Measurements from ENCODE around the gene SMYD3.
"Not testable (repeated sequence)": the region's sequence is repeated elsewhere in the genome, so short reads cannot be mapped to it uniquely, and the experiment has no call there.

The SMYD3 gene

DNA sequence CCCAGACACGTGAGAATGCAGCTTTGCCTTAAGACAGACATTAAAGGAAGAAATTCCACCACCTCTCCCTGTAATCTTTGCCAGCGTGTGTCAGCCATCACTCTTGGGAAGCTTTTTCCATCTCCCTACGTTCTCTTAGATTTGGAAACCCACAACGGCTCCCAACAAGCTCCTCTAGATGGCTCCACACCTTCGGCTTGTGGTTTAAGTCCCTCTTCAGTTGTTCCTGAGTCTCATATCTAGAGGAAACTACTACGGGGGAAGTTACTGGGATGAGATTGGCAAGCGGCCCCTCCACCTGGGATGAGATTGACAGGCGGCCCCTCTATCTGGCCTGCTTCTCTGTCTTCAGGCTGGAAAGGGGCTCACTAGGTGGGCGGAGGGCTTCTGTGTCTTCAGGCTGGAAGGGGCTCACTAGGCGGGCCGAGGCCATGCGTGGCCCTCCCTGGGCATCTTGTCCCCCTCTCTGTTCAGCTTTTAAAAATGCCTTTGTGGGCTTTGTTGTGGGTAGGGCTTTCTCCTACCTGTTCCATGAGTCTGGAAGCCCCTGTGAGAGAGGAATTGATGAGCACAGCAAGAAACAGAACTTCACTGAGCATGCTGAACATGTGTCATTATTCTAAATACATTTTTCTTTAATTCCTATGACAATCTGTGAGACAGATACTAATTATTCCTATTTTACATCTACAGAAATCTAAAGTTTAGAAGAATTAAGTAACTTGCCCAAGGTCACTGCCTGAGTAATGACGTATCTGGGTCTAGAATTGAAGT is 681.8 kb downstream of the SMYD3 start:
- H3K27ac ChIP-seq, result peak overlapping the region in 1 of 21 experiments; percentile 12
- H3K4me3 ChIP-seq, result no peak overlapping the region

DNA sequence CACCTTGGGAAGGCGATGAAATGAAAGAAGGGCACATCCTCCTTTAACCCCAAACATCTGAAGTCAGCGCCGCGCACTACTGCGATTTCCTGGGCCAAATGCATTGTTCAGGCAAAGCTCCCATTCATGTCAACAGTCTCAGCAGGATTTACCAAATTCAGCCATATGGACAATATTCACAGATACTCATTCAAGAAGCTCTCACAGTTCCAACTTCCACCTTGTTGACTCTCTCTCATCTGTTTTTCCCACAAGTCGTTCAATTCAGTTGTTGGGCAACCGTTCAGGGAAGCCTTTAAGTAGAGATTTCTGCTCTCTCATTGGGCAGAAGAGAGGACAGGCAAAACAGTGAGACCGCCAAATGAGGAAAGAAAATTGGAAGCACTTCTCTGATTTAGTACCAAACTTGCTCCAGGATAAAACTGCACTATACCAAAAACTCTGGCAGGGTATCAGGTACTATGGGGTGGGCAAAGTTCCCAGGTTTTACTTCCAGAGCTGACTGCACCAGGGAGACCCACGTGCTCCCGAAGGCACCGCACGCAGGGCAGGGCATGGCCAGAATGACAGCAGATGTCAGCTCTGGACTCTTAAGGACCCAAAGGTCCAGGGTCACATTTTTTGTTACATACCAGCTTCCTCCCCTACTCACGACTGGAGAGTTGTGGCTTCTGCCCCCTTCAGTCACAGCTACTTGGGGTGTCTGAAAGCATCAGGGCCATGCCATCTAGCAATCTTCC is 683.5 kb downstream of the SMYD3 start:
- peak overlapping the region in 4 of 21 experiments; percentile 8 to 70 (median 48) for H3K27ac ChIP-seq
- H3K4me3 ChIP-seq, result no peak overlapping the region

DNA sequence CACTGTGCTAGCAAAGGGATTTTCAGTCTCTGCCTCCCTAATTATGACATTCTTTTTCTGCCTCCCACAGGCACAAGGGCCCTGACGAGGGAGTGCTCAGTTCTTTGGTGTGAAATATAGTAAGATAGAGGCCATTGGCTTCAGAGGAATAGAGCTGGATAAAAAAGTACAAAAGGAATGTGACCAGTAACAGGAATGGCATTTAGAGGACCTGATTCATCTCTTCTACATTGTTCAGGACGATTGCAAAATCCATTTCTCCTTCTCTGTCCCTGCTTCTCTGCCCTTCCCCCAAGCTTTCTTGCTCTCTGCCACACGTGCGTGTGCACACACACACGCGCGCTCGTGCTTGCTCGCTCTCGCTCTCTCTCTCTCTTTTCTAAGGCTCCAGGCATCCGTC is 684.1 kb downstream of the SMYD3 start:
- Histone ChIP-seq H3K4me3 (no peak overlapping the region), H3K27ac (peak overlapping the region in 5 of 21 experiments; percentile 24 to 75 (median 54))

DNA sequence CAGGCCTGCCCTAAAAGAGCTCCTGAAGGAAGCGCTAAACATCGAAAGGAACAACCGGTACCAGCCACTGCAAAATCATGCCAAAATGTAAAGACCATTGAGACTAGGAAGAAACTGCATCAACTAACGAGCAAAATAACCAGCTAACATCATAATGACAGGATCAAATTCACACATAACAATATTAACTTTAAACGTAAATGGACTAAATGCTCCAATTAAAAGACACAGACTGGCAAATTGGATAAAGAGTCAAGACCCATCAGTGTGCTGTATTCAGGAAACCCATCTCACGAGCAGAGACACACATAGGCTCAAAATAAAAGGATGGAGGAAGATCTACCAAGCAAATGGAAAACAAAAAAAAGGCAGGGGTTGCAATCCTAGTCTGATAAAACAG is 688.7 kb downstream of the SMYD3 start:
- not testable (repeated sequence) for H3K4me3 ChIP-seq, H3K27ac ChIP-seq

DNA sequence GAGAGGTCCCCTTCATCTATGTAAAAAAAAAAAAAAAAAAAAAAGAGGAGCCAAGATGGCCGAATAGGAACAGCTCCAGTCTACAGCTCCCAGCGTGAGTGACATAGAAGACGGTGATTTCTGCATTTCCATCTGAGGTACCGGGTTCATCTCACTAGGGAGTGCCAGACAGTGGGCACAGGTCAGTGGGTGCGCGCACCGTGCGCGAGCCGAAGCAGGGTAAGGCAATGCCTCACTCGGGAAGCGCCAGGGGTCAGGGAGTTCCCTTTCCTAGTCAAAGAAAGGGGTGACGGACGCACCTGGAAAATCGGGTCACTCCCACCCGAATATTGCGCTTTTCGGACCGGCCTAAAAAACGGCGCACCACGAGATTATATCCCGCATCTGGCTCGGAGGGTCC is 690.6 kb downstream of the SMYD3 start:
- not testable (repeated sequence) for H3K4me3 ChIP-seq, H3K27ac ChIP-seq

DNA sequence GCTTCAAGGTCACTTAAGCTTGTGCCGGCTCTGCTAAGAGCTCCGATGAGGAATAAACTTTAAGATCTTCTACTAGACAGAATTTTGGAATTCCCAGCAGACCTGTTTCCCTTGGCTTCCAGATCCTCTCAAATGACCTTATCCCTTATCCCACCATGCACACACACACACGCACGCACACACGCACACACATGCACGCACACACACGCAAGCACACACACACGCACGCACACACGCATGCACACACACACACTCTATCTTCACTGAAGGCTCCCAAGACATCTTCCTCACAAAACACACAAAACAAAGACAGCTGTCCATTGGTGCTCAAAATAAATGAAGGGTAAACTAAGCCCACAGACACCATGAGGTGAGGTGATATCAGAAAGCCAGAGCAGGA is 692.4 kb downstream of the SMYD3 start:
- Histone ChIP-seq H3K4me3 (no peak overlapping the region), H3K27ac (no peak overlapping the region)

DNA sequence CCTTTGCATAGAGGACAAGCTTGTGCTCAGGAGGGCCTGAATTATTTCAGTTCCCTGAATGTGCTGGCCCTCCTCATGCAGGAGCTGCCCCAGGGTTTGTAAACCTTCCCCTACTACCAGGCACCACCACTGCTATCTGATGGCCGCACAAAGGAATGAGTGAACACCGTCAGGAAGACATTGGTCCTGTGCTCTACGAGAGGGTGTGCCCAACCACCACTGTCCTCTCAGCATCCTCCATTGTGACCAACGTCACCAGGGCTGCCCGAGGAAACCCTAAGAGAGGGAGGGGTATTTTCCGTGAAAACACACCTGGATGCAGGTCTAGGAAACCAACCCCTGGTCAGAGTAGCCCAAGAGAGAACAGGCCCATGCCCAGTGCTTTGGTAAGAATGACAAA is 694.8 kb downstream of the SMYD3 start:
- H3K4me3 ChIP-seq, result no peak overlapping the region

DNA sequence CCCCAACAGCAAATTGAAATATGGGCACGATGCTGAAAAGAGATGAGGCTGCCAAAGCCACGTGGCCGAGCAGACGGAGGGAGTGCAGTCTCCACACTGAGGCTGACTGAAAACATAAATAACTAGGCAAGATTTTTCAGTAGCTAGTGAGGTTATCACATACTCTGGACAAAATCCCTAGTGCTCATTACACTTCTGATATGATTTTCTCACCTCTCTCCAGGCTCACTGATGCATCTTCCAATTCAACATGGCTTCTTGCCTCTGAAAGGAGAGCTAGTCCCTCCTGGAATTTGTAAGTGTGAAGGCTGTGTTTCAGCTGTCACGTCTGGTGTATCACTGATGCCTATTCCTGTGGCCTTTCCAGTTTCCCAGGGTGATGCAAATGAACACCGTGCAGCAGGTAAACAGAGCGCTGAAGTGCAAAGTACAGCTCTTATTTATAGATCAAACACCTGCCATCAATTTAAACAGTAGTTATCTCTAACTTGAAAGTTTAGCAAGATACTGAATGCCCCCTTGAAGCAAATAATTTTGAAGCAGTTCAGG is 696.2 kb downstream of the SMYD3 start:
- no peak overlapping the region for H3K4me3 ChIP-seq
- H3K27ac ChIP-seq, result no peak overlapping the region

More for the DNA sequence above, 694.8 kb downstream of the SMYD3 start:
- no peak overlapping the region for H3K27ac ChIP-seq

DNA sequence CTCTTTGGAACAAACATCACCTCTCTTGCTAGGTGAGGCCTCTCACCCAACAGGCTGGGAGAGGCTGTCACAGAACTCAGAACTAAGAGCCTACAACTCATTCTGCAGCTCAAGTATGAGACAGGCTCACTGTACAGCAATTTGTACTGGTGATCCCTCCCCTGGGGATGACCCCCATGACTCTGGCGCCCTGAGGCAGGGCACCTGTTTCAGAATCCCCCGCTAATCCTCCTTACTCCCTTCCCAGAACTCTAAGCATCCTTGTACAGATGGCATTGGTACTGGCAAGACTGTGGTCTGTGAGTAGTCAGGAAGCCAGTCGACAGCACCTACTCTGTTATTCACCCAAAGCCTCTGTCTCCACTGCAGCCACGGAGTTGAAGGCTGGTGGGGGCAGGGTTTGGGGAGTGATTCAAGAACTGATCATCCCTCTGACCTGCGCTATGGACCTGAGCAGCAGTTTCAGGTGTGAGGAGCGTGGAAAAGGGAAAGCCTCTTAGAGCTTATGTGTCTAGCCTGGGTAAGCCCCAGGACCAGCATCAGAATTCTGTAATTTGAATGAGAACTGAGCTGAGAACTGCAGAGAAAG is 696.8 kb downstream of the SMYD3 start:
- H3K4me3 ChIP-seq, result no peak overlapping the region
- H3K27ac ChIP-seq, result no peak overlapping the region

DNA sequence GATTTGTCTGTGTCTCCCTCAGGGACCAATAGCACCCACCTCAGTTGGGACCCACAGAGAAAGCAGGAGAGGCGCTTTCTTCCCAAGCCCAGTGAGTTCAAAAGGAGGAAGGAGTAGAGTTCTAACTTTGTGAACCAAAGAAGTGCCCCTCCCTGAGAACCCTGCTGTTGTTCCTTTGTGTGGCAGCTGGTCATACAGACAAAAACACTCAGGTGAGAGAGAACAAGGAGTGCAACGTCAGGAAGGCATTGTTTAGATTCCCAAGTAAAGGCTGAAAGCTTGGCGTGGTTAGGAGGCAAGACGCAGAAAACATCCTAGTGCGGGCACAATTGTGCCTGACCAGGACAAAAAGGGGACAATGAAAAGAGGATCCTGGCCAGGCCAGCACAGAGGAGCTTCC is 697.7 kb downstream of the SMYD3 start:
- Histone ChIP-seq H3K27ac (no peak overlapping the region), H3K4me3 (no peak overlapping the region)

DNA sequence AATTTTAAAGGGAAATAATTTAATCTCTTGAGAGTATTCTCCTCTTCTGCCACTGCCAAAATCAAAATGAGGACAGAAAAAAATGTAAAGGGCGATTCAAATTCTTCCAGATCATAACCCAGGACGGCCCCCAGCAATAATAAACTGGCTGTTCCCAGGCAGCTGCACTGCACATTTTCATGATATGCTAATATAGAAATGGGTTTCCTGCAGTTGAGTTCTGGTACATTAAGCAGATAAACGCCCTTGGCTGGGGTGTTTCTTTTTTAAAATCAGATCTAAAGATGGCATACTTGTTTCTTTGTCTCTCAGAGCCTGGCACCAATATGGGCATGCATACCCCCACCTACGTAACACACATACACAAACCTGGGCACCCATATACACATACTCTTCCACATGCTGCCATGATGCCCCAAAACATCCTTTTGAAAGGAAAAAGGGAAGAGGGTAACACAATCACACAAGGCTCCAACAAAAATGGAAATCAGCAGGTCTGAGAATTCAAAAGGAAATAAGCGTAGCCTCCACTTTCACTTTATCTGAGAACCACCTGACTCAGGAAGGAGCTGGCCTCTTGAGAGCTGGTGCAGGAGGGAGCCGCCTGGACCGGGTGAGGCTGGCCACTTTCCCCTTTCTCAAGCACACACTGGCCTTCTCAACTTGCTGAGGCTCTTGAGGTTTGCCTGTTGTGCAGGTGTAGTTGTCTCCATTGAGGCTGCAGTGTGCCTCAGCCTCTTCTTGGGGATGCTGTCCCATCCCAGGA is 698.9 kb downstream of the SMYD3 start:
- H3K27ac ChIP-seq, result no peak overlapping the region
- no peak overlapping the region for H3K4me3 ChIP-seq

DNA sequence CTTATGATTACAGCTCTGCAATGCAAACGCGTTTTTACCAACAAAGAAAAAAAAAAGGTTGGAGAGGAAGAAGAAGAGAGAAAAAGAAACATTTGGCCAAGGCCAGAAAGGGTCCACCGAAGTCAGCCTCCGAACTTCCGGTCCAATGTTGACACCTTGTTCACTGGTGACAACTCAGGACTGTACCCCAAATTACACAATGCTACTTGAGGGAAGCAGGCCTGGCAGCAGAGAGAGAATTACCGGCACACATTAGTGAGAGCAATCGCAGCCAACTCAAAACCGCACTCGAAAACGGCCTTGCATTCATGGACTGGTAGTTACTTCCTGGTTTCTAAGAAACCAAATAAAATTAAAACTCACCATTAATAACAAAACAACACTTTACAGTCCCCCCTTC is 699.8 kb downstream of the SMYD3 start:
- Histone ChIP-seq H3K4me3 (no peak overlapping the region), H3K27ac (peak overlapping the region in 5 of 21 experiments; percentile 7 to 51 (median 21))

DNA sequence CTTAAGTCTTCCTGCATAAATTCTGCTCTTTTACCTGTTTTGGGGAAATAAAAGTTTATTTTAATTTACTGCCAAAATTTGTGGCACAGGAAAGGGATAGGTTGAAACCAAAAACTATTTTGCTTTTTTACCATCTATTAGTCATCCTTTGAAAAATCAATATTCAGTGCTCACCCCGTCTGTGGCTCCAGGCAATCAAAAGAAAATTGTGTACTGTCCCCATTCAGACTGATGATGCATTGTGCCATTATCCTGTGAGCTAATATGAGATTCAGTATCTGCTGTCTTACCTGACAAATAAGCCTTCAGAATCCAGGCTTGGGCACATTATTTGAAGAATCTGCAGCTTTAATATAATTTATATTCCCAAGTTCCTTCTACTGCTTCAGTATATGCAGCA is 701.5 kb downstream of the SMYD3 start:
- Histone ChIP-seq H3K4me3 (no peak overlapping the region), H3K27ac (no peak overlapping the region)

DNA sequence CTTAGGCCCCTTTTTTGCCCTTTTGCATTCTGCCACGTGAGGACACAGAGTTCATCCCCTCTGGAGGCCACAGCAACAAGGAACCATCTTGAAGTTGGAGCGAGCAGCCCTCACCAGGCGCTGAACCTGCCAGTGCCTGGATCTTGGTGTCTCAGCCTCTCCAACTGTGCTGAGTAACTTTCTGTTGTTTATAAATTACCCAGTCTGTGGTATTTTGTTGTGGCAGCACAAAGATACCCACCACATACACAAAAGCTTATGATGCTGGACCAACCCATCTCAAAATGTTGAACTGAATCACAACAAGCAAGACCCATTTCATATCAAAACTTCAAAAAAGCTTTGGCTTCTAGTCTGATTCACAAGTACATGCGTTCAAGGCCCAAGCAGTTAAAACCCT is 702.4 kb downstream of the SMYD3 start:
- Histone ChIP-seq H3K27ac (no peak overlapping the region), H3K4me3 (no peak overlapping the region)

DNA sequence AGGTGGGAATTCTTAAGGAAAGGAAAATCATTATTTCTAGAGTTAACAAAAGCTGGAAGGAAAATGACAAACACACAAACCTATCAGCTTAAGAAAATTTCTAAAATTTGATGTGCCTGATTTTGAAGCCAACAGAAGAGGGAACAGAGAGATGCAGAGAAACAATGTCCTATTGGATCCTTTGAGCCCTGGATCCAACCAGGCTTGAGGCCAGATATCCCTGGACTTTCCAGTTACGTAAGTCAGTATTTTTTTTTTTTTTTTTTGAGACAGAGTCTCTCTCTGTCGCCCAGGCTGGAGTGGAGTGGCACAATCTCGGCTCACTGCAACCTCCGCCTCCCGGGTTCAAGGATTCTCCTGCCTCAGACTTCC is 703.4 kb downstream of the SMYD3 start:
- Histone ChIP-seq H3K27ac (no peak overlapping the region), H3K4me3 (no peak overlapping the region)

DNA sequence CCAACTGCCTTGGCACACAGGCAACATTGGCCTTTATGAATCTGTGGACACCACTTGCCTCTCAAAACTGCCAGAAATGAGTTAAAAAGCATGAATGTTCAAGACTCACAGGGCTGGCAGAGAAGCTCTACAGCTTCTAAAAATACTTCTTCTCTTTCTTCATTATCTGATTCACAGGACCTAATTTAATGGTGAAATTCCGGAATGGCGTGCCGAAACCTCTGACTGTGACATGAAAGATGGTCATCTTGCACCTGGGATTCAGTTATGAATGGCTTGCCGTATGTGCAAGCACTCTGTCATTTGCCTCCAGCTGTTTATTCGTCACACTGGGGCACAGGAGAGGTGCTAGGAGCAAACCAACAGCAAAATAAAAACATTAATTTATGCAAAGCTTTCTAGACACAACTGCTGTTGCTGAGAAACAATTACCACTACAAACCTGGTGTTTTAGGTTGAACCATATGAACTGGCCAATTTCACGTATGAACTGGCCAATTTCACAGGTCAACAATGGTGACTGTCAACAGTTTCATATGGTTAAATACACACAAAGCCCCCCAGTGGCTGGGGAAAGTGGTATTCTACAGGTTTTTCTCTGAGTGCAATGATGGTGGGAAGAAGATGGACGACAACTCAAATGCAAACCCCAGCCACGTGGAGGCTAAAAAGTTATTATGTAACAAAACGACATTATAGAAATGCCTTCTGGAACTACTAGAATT is 704.0 kb downstream of the SMYD3 start:
- H3K4me3 ChIP-seq, result no peak overlapping the region
- H3K27ac ChIP-seq, result peak overlapping the region in 1 of 21 experiments; percentile 22

DNA sequence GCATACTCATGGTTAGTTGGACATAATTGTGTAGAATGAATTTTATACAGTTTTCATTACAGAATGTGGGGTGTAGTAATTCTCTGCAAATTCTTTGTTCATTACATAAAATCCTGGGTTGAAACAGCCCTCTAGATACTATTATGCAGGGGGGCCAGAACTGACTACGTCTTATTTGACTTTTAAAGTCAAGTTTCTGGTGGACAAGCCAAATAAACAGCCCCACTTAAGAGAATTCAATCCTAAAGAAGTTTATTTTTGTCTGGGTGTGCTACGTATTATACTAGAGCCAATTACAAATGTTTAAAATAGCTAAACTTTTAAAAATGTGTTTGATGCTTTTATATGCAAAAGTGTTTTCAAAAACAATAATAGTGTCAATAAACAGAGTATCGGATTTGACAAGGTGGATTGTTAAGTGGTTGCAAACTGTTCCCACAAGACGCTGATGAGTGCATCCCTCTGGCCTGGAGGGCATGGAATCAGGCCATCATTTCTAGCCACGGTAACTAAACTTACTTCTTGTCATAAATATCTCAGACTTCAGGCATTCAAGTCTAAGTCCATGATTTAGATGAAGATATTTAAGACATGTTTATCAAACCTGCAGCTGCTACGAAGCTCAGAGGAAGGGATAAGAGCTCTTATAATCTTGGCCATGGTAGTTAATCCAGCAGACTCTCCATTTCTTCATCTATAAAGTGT is 706.0 kb downstream of the SMYD3 start:
- Histone ChIP-seq H3K27ac (no peak overlapping the region), H3K4me3 (no peak overlapping the region)

DNA sequence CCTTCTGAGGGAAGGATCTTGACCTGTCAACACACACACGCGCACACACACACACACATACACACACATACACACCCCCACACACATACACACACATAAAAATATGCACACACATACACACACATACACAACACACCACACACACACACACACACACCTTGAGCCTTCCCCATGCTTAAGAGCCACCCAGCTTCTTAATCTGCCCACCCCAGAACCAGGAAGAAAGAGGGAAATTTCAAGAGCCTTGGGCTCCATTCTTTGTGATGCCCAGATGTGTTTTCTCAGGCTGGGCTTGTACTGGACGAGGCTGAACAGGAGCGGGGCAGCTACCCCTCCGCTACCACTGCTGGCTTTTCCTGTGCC is 708.7 kb downstream of the SMYD3 start:
- H3K27ac ChIP-seq, result peak overlapping the region in 2 of 21 experiments; percentile 12 to 27
- no peak overlapping the region for H3K4me3 ChIP-seq

Measured in skin epidermis (tissue), 12 donors.